Ishikawa (cell line): Measurements from ENCODE around the gene SLC7A10.
A peak's percentile ranks its signal among the peaks of the same experiment; 100 is the strongest.

Source experiments
- CEBPB ChIP-seq: IDR thresholded peaks from 2 replicates; pipeline ENCODE4 v1.6.1; 2012
- CREB1 ChIP-seq: IDR thresholded peaks from 2 replicates; pipeline ENCODE4 v1.6.1; 2012; ENCODE audit warnings: low read depth
- EGR1 ChIP-seq: IDR thresholded peaks from 2 replicates; pipeline ENCODE4 v1.6.1; 2012
- EP300 ChIP-seq: IDR thresholded peaks from 2 replicates; pipeline ENCODE4 v1.6.1; 2012; ENCODE audit warnings: borderline replicate concordance
- FOXM1 ChIP-seq: IDR thresholded peaks from 2 replicates; pipeline ENCODE4 v1.6.1; 2012; ENCODE audit warnings: low read depth, borderline replicate concordance
- MAX ChIP-seq: IDR thresholded peaks from 2 replicates; pipeline ENCODE4 v1.6.1; 2012
- NFIC ChIP-seq: IDR thresholded peaks from 2 replicates; pipeline ENCODE4 v1.6.1; 2012
- RAD21 ChIP-seq: IDR thresholded peaks from 2 replicates; pipeline ENCODE4 v1.6.1; 2012; ENCODE audit warnings: low read depth
- REST ChIP-seq: IDR thresholded peaks from 2 replicates; pipeline ENCODE4 v1.6.1; 2012; ENCODE audit warnings: low read depth, mild to moderate bottlenecking
- TAF1 ChIP-seq: IDR thresholded peaks from 2 replicates; pipeline ENCODE4 v1.6.1; 2012; ENCODE audit warnings: low read depth, mild to moderate bottlenecking
- TCF12 ChIP-seq: IDR thresholded peaks from 2 replicates; pipeline ENCODE4 v1.6.1; 2012; ENCODE audit warnings: low read depth
- TEAD4 ChIP-seq: IDR thresholded peaks from 2 replicates; pipeline ENCODE4 v1.6.1; 2012
- USF1 ChIP-seq: IDR thresholded peaks from 2 replicates; pipeline ENCODE4 v1.6.1; 2012
- YY1 ChIP-seq: IDR thresholded peaks from 2 replicates; pipeline ENCODE4 v1.6.1; 2012; ENCODE audit warnings: low read depth
- ZBTB7A ChIP-seq: IDR thresholded peaks from 2 replicates; pipeline ENCODE4 v1.6.1; 2012; ENCODE audit warnings: low read depth

The SLC7A10 gene

GRCh38 chr19:33197591-33198000, 28.1 kb downstream of the SLC7A10 start:
- TF ChIP-seq USF1 (no peak), CEBPB (no peak), NFIC (no peak), EGR1 (no peak), YY1 (no peak), REST (no peak), CREB1 (no peak), RAD21 (no peak), FOXM1 (no peak), TEAD4 (no peak), MAX (no peak), TAF1 (no peak), ZBTB7A (no peak), EP300 (no peak), TCF12 (no peak)

GRCh38 chr19:33196446-33197193, 29.0 kb downstream of the SLC7A10 start:
- no peak for TF ChIP-seq EP300
- no peak for TF ChIP-seq CREB1
- no peak for TF ChIP-seq NFIC
- TF ChIP-seq CEBPB: no peak
- no peak for TF ChIP-seq TAF1
- TF ChIP-seq RAD21: no peak
- TF ChIP-seq ZBTB7A: no peak
- TF ChIP-seq FOXM1: no peak
- TF ChIP-seq REST: no peak
- TF ChIP-seq EGR1: no peak
- no peak for TF ChIP-seq TEAD4
- TF ChIP-seq YY1: no peak
- no peak for TF ChIP-seq TCF12
- TF ChIP-seq USF1: no peak
- no peak for TF ChIP-seq MAX

- TF ChIP-seq EGR1 (no peak), YY1 (no peak), CEBPB (no peak), CREB1 (no peak), ZBTB7A (no peak), FOXM1 (no peak), TEAD4 (no peak), TCF12 (no peak), RAD21 (no peak), MAX (no peak), USF1 (no peak)
Measured at GRCh38 chr19:33195645-33196347, 29.9 kb downstream of the SLC7A10 start.

GRCh38 chr19:33194886-33195644, 30.6 kb downstream of the SLC7A10 start:
- no peak for TF ChIP-seq RAD21
- TF ChIP-seq CEBPB: no peak
- no peak for TF ChIP-seq CREB1
- no peak for TF ChIP-seq FOXM1
- TF ChIP-seq ZBTB7A: peak; percentile 62; the same call in 1 of the 2 replicates
- TF ChIP-seq TEAD4: no peak
